GM18508 (cell line): ENCODE results near the gene TMEM121B.

Experiments
- ATAC-seq: cut with Tn5 transposase; IDR thresholded peaks from one replicate; pipeline ENCODE4 v1.9.1; 2021; ENCODE audit warnings: moderate number of reproducible peaks; ENCODE audit not compliant: insufficient read depth, unreplicated experiment

Gene TMEM121B

DNA sequence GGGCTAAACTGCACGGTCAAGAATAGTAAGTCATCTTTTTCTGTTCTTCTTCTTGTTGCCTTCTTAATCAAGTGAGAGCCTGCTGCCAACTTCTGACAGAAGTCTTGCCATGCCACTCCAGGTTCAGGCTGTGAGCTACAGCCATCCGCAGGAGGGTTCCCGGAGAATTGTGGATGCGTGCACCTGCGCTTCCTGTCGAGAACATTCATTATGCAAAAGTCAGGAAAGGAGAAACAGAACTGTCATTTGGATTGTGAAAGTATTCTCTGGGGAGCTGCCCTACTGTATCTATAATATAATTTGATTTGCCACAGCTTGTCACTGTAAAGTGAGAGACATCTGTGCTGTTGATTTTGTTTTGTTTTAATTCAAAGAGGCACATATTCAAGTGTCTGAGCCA, 24.1 kb downstream of the TMEM121B start:
- no peak for ATAC-seq

DNA sequence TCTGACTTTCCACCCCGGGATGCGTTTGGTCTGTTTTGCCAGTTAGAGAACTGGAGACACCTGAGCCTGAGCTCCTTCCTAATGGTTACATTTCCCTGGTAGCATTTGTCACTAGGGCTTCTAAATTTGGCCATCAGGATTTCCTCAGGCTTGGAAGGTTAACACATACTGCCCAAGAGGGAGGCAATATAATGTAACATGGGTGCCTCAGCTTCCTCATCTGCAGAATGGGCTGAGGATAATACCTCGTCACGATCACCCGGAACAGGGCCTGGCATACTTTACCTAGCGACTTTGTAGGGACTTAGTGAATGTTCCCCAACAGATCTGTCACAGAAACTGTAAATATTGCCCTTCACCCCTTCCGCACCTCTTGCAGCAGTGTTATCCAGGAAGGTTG, 25.1 kb downstream of the TMEM121B start:
- no peak for ATAC-seq

DNA sequence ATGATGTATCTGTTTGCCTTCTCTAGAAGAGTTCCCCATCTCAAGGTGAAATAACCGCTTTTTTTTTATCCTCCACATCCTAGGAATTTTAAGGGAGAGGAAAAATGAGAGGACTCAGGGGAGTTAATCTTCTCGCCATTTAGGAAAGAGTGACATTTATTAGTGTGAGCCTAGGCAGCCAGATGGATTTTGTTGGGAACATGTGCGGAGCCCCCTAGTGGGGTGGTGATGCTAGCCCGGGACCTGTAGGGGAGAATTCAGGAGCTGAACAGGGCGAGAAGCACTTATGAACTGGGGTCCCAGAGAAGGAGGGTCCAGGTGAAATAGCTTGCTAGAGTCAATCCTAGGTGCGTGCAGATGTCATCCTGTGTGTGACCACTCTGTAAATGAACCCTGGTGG, 25.6 kb downstream of the TMEM121B start:
- ATAC-seq = no peak

DNA sequence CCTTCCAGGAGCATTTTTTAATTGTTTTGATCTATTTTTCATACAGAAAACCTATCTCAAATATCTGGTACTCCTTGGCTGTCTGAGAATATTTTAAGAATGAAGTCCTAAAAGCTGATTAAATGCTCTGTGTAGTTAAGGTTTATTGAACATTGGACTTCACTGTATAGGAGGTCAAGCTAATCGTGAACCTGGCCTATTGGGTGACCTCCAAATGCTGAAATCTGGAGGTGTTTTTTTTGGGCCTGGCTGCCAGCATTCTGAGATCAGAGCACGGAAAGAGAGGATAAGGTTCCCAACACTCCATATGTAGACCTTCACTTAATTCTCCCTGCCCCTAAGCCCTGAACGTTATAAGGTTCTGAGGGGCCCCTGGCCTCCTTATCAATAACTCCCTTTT, 28.1 kb downstream of the TMEM121B start:
- no peak for ATAC-seq

DNA sequence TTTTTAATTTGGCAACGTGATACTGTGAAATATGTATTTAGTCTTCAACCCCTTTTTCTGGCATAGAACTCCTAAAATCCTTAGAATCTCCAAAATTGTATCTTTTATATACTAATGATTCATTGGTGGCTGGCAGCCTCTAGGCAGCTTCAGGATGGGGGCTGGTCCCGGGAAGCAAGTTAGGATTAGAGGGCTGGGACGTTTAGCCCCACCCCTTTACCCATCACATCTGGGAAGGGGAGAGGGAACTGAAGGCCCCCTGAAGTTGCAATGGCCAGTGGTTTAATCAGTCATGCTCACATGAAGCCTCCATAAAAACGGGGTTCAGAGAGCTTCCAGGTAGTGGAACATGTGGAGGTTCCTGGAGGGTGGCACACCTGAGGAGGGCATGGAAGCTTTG, 29.3 kb downstream of the TMEM121B start:
- ATAC-seq = no peak

DNA sequence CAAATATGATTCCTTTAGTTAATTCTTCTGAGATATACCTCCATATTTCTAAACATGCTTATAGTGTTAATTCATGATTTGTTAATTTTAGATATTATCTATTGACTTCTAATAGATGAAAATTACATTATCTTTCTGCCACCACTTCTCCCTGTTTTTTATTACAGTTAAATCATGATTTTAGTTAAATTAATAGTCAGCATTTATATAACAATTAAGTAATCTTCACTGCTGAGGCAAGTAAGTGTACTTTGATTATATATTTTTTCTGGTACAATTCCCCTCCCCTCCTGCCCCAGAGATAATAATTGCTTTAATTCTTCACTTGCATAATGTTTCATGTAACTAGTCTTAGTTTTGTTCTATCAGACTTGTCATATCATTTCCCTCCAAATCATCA, 30.6 kb downstream of the TMEM121B start:
- ATAC-seq = no peak

DNA sequence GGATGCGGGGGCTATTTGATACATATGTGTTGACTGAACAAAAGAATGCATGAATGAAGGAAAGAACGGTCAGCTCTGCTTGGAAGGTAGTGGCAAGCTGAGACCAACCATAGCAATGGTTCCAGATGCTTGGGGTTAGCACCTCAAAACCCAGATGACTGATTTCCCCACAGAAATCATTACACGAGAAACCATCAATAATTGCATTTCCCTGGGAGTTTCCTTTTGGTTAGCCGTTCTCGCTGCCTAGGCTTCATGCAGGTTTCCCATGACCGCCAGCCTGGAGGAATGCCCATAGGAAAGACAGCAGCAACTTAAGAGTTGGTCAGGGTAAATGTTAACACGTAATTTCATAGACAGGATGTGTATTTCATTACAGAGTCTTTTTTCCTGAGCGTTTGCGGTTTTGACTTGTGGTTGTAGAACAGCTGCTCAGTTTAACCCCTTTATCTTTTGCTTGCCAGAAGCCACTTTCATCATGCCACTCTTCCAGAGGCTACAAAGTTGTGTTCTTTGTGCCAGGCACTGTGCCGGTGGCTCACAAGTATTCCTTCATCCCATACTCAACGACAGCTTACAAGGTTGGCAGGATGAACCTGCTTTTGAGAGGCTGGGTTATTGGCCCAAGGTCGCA, 33.5 kb downstream of the TMEM121B start:
- peak; percentile 48 for ATAC-seq

DNA sequence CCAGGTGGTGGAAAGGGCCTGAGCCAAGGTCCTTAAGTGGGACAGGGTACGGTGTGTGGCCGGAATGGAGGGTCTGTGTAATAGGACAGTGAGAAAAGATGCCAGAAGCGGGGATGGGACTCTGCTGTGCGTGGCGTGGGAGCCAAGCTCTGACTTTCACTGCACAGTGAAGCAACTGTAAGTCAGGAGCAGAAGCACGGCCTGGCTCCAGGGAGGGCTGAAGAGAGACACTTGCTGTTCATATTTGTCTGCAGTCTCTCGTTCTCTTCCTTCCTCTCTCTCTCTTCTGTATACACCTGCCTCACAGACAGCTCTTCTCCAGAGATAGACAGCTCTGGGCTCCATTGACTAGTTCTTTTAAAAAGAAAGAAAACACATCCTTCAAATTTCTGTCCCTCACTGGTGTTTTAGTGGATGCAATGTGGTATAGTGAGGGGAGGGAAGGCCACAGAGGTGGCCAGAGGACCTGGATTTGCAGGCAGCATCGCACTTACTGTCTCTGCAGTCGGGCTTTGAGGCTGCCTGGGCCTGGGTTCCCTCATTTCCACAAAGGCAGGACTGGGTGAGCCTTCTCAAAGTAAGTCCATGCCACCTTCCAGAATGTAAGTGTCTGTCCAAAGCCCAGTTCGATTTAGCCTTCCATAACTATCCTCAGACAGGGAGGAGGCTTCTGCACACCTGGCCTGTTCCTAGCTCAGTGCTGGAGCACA, 34.2 kb downstream of the TMEM121B start:
- no peak for ATAC-seq

DNA sequence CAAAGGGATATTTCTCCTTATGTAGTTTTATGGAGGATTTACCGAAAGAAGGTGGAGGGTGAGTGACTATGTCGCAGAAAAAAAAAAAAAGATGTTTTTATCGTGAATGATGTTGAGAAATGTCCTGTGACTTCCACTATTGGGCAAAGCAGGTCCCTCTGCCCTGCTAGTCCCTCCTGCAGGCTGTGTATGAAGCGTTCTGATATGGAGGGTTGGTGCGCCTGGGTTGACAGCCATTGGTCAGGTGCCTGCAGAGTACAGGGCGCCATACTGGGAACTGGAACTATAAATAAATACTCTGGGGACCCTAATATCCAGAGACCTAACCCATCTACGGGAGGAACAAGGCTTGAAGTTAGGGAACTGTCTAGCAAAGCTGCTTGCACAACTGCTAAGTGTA, 34.9 kb downstream of the TMEM121B start:
- ATAC-seq = no peak

DNA sequence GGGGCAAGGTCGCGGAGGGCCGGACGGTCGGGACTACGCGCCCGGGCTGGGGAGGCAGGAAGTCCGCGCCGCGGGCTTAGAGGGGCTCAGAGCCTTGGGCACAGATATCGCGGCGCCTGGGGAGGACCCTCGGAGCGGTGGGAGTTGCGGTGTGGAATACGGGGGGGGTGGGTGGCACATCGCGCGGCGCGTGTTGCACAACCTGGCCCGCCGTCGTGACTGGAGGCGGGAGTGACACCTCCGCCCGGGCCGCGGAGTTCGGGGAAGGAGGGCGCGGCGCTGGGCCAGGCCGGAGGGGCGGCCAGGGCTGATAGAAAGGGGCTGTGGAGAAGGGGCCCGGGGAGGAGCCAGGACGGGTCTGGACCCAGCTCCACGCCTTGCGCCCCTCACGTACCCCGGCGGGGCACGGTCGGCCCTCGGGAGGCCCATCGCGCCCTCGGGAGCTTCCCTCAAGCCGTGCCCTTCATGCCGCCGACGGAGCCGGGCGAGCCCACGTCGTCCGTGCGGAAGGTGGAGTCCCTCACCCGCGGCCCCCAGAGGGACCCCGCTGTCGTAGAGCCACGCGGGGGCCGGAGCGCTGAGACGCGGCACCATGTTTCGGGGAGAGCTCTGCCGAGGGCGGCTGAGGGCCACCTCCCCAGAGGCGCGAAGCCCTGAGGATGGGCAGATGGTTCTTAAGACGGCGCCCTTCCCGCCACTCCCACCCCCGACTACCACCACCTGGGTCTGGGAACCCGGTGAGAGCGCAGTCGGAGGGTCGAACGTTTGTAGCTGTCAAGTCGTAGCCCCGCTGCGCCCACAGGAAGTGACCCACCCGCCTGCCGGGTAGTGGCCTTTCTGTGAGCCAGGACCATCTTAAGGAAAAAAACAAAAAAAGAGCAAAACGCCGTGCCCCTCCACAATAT, 35.6 kb downstream of the TMEM121B start:
- ATAC-seq = no peak

DNA sequence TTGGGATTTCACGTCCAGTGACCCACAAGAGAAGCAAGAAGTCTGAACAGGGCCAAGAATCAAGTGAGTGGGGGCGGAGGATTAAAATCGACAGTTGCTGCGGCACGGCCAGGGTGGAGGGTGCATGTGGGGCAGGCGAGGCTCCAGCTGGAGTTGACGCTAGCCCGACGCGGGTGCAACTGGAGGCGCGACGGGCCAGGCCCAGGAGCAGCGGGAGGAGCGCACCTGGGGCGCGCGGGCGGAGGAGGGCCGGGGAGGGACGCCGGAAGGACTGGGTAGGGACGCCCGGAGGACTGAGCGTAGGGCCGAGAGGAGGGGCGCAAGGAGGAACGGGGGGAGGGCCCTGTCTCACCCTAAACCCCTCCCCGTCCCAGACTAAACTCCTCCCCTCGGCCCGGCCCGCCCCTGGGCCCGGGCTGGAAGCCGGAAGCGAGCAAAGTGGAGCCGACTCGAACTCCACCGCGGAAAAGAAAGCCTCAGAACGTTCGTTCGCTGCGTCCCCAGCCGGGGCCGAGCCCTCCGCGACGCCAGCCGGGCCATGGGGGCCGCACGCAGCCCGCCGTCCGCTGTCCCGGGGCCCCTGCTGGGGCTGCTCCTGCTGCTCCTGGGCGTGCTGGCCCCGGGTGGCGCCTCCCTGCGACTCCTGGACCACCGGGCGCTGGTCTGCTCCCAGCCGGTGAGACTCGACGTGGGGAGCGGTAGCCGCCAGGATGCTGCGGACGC, 36.4 kb downstream of the TMEM121B start, which contains the start of gene IL17RA:
Gene IL17RA, plus strand, starts transcription at position 447 of the 723 bp plus-strand sequence. Its CDS starts 92 bp downstream, at position 539.
- ATAC-seq = peak; percentile 56

DNA sequence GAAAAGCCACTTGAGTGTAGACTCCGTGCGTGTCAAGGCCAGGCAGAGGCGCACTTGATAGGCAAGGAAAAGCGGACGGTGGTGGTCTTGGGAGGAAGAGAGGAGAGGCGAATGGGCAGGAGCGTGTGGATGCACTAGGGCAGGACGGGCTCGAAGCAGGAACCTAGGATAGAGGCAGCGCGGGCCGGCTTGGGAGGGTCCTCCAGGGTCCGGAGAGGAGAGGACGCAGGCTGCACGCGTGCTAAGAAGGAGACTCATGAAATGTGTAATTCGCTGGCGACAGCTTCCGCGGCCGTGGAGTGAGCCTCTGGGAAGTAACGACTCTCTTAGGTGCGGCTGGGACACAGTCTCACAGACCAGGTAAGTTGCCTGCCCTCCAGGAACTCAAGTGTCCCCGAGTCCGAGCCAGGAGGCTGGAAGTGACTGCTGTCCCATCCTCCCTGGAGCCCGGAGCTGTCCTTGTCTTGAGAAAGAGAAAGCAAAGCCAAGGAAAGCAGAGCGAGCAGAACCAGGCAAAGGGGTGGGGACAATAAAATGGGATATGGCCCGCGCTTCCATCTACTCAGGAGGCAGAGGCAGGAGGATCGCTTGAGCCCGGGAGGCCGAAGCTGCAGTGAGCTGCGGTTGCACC, 37.2 kb downstream of the TMEM121B start:
- no peak for ATAC-seq

DNA sequence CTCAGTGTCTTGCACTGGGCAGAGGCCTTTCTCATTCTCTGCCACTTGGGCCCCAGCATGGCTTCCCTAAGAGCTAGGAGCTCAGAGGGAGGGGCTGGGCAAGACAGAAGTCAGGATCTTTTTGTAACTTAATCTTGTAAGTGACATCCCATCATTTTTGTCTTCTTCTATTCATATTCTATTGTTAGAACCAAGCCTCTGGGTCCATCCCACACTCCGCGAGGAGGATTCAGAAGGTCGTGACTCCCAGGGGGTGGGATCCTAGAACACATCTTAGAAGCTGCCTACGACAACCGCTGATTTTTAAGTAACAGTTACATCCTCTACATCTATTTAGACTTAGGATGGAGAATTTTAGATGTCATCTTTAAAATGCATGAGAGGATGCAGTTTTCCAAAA, 37.9 kb downstream of the TMEM121B start:
- no peak for ATAC-seq

DNA sequence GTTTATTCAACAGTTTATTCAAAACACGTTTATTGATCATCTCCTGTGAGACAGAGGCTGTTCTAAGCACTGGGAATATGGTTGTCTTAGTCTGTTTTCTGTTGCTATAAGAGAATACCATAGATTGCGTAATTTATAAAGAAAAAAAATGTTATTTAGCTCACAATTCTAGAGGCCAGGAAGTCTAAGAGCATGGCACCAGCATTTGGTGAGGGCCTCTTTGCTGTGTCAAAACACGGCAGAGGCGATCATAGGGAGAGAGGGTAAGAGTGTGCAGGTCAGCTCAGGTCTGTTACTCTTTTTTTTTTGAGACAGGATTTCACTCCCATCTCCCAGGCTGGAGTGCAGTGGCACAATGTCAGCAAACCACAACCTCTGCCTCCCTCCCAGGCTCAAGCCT, 41.6 kb downstream of the TMEM121B start:
- no peak for ATAC-seq

DNA sequence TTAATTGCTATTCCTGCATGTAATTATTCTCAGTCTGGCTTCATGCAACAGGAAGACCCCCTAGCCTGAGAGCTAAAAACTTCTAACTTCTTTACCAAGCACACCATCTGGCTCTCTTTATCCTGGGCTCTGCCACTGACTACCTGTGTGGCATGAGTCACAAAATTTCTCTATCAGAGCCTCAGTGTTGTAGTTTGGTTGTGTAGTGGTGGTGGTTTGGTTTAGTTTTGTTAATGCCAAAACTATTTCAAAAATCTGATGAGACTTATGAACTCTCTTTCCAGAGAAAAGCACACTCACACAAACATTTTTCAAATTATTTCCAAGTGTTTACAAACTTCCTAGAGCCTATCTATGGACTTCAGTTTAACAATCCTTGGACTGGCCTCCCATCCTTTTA, 43.9 kb downstream of the TMEM121B start:
- no peak for ATAC-seq

DNA sequence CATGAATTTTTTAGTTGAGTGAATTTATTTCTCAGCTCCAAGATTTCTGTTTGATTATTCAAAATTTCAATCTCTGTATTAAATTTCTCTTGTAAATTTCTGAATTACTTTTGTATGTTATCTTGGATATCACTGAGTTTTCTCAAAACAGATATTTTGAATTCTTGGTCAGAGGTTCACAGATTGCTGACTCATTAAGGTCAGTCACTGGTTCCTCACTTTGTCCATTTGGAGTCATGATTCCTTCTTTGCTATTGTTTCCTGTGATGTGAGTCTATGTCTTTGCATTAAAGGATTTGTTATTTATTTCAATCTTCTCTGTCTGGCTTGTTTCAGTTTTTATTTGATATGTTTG, 46.5 kb downstream of the TMEM121B start:
- no peak for ATAC-seq

DNA sequence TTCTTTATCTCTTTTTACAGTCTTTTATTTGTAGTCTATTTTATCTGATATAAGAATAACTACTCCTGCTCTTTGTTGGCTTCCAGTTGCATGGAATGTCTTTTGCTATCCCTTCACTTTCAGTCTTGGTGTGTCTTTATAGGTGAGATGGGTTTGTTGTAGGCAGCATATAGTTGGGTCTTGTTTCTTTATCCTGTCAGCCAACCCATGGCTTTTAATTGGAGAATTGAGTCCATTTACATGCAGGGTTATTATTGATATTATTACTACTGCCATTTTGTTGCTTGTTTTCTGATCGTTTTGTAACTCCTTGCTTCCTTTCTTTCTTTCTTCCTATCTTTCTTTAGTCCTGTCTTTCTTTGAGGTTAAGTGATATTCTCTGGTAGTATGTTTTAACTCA, 48.3 kb downstream of the TMEM121B start:
- no peak for ATAC-seq
